GM12878 (cell line): ENCODE data around the gene DND1. TPM values are rescaled to one million over a fixed set of nuclear protein-coding genes. Genes with fewer than 3 reads are reported as not detected.

ENCODE experiments used
- ATAC-seq: fragments of 200-7000 bp; cut with Tn5 transposase; 3 replicates; pipeline ENCODE4 v1.9.1; 2020; ENCODE audit warnings: mild to moderate bottlenecking, moderate library complexity
- BruUV-seq: library from RNA; stranded (reverse); fragments of 400-500 nt; replicated peaks from 2 replicates; lab custom pipeline; 2021; lab: Mats Ljungman, UMichigan
- CTCF ChIA-PET: fragments of 300-600 bp; sonication (Branson Sonifier 250); formaldehyde crosslinking; extraction: SDS; loops from one replicate; lab custom pipeline; 2021; ENCODE audit warnings: inconsistent platforms; lab: Yijun Ruan, JAX
- POLR2A ChIA-PET: fragments of 350-600 bp; formaldehyde crosslinking; extraction: SDS; loops from one replicate; lab custom pipeline; 2021; ENCODE audit warnings: inconsistent platforms; lab: Charles Lee
- RAD21 ChIA-PET: fragments of 300-600 bp; sonication (Branson Sonifier 250); formaldehyde crosslinking; loops from one replicate; lab custom pipeline; 2023; ENCODE audit warnings: antibody characterized with exemption; ENCODE audit not compliant: unreplicated experiment; lab: Charles Lee
- SMC1A ChIA-PET: fragments of 300-600 bp; sonication (Branson Sonifier 250); formaldehyde crosslinking; loops from one replicate; lab custom pipeline; 2023; ENCODE audit not compliant: unreplicated experiment, uncharacterized antibody; lab: Charles Lee
- DNase-seq: peaks from one replicate; pipeline ENCODE4 v3.0.0-alpha.2; 2011; ENCODE audit warnings: low read depth, low spot score
- FAIRE-seq: peaks from 3 replicates; lab custom pipeline; 2011; peaks lifted over from hg19 to GRCh38; lab: Jason Lieb, UNC
- H2AFZ ChIP-seq: 2 replicates; pipeline ENCODE4 v1.6.0; 2011; ENCODE audit warnings: low read depth, low read length, control low read depth; ENCODE audit not compliant: control insufficient read depth
- H3K27ac ChIP-seq: 2 replicates; pipeline ENCODE4 v1.5.1; 2011; ENCODE audit warnings: control low read depth; ENCODE audit not compliant: control insufficient read depth, insufficient read depth
- H3K27me3 ChIP-seq, 2 experiments: replicated peaks in 1 of 2; 2 replicates each; pipeline versions ENCODE4 v1.6.0 to v1.6.1; 2011; ENCODE audit warnings: low read length in 1 of 2; ENCODE audit not compliant: control insufficient read depth in 2 of 2, insufficient read depth in 2 of 2
- H3K36me3 ChIP-seq, 2 experiments: 2 replicates each; pipeline ENCODE4 v1.5.1; 2011; ENCODE audit warnings: low read length in 1 of 2; ENCODE audit not compliant: control insufficient read depth in 2 of 2, insufficient read depth in 2 of 2
- H3K4me1 ChIP-seq: 2 replicates; pipeline ENCODE4 v1.6.1; 2011; ENCODE audit warnings: mild to moderate bottlenecking, low read length, moderate library complexity, mixed read lengths; ENCODE audit not compliant: control insufficient read depth, insufficient read depth
- H3K4me2 ChIP-seq: 2 replicates; pipeline ENCODE4 v1.6.0; 2011; ENCODE audit warnings: control low read depth; ENCODE audit not compliant: control insufficient read depth, insufficient read depth
- H3K4me3 ChIP-seq: fragments of 200-600 bp; sonication (generic); 2 replicates; pipeline ENCODE4 v1.5.1; 2016
- H3K79me2 ChIP-seq: 2 replicates; pipeline ENCODE4 v1.6.0; 2011; ENCODE audit warnings: low read length; ENCODE audit not compliant: control insufficient read depth, insufficient read depth
- H3K9ac ChIP-seq: 2 replicates; pipeline ENCODE4 v1.8.0; 2011; ENCODE audit warnings: low read length, control low read depth, mixed read lengths; ENCODE audit not compliant: control insufficient read depth, insufficient read depth
- H3K9me3 ChIP-seq: replicated peaks from 3 replicates; pipeline ENCODE4 v1.5.1; 2011; ENCODE audit warnings: mild to moderate bottlenecking, low read length; ENCODE audit not compliant: control insufficient read depth, insufficient read depth
- H4K20me1 ChIP-seq: 2 replicates; pipeline ENCODE4 v1.6.0; 2011; ENCODE audit not compliant: control insufficient read depth, insufficient read depth
- CBX5 ChIP-seq: sonication (generic); IDR thresholded peaks from 2 replicates; pipeline ENCODE4 v1.6.1; 2016; ENCODE audit warnings: low read depth, moderate library complexity, mild to moderate bottlenecking, inconsistent platforms
- CREM ChIP-seq: IDR thresholded peaks from 2 replicates; pipeline ENCODE4 v1.6.1; 2014; ENCODE audit warnings: antibody characterized with exemption, low read depth
- ELK1 ChIP-seq: IDR thresholded peaks from 2 replicates; pipeline ENCODE4 v1.6.1; 2012; ENCODE audit warnings: low read depth, low read length, improper control_type of control experiment
- NFYA ChIP-seq: IDR thresholded peaks from 2 replicates; pipeline ENCODE4 v1.6.1; 2011; ENCODE audit warnings: low read depth, mild to moderate bottlenecking, low read length, improper control_type of control experiment, borderline replicate concordance
- NR2C2 ChIP-seq: IDR thresholded peaks from 2 replicates; pipeline ENCODE4 v1.6.1; 2011; ENCODE audit warnings: borderline replicate concordance, low read depth; ENCODE audit not compliant: control insufficient read depth, insufficient read length
- PAX8 ChIP-seq: fragments of 450-650 bp; IDR thresholded peaks from 2 replicates; pipeline ENCODE4 v1.6.1; 2017; ENCODE audit warnings: mild to moderate bottlenecking, moderate library complexity
- ZBTB40 ChIP-seq: fragments of 450-650 bp; IDR thresholded peaks from 2 replicates; pipeline ENCODE4 v1.6.1; 2016; ENCODE audit warnings: mild to moderate bottlenecking, moderate library complexity, borderline replicate concordance
- ZNF207 ChIP-seq: fragments of 450-650 bp; IDR thresholded peaks from 2 replicates; pipeline ENCODE4 v1.6.1; 2014; ENCODE audit warnings: antibody characterized with exemption, mild to moderate bottlenecking, borderline replicate concordance
- ZNF687 ChIP-seq: fragments of 450-650 bp; IDR thresholded peaks from 2 replicates; pipeline ENCODE4 v1.6.1; 2017; ENCODE audit warnings: mild to moderate bottlenecking, moderate library complexity
- WGBS: methylation state at CpG from one replicate; pipeline ENCODE4 v1.1.6; 2016; ENCODE audit warnings: low lambda C conversion rate; ENCODE audit not compliant: insufficient replicate concordance, insufficient coverage; ENCODE audit errors: missing lambda C conversion rate; 5-methylcytosine and 5-hydroxymethylcytosine counted together
- in situ Hi-C: fragments of 300-500 bp; cut with MboI; formaldehyde crosslinking; loops from 9 replicates; pipeline ENCODE4 v1.14.3; 2018; ENCODE audit warnings: mixed read lengths
- intact Hi-C: fragments of 100-400 bp; cut with micrococcal nuclease; formaldehyde crosslinking; loops from one replicate; pipeline ENCODE4 v1.14.2; 2022; ENCODE audit not compliant: unreplicated experiment
- polyA plus RNA-seq, 11 experiments: library from polyadenylated mRNA; depleted of rRNA in 4 of 11; unstranded in 6 of 11; stranded (reverse) in 5 of 11; fragments of >200 nt; fragmentation: Nextera tagmentation in 4 of 11; fragmentation: Illumina TruSeq in 1 of 11; extraction: Ambion mirVana in 4 of 11; extraction: Trizol in 1 of 11; gene quantifications; 1 replicate in 1 of 11; 2 replicates in 10 of 11; pipeline versions ENCODE4 v1.2.1 to v1.2.3, GENCODE V29; 2011 to 2016; ENCODE audit warnings: inconsistent platforms in 2 of 11, missing spikeins in 2 of 11, low read depth in 1 of 11
- total RNA-seq, 4 experiments: library from RNA; depleted of rRNA in 3 of 4; stranded (reverse); fragments of >200 nt in 3 of 4; fragmentation: Illumina TruSeq in 1 of 4; extraction: Trizol in 1 of 4; gene quantifications; 2 replicates each; pipeline versions ENCODE4 v1.2.1 to v1.2.3, GENCODE V29; 2013 to 2021

Gene DND1
- total and polyA plus RNA-seq, 10 of the 15 experiments (the other 5 are each of a cell fraction or from before 2014, with no cell fraction given) = 0.15 to 2.9 (median 0.73) TPM; not detected in 2

- peak; percentile 72; the same call in 1 of the 2 replicates for TF ChIP-seq ZBTB40
- TF ChIP-seq CREM = peak; percentile 73; the same call in 1 of the 2 replicates
- no peak for TF ChIP-seq NR2C2
These were observed 27.1 kb upstream of the DND1 start, which contains the start of gene ZMAT2 (continued) for GRCh38 chr5:140700177-140701144.

- ChIA-PET RAD21 (no interaction called here), CTCF (interaction anchor here (0.7 to 1.5 kb wide), 2 partner anchors 11 to 14 kb away, joined by 3 to 4 read pairs; no protein-coding TSS in a partner anchor), POLR2A (interaction anchor here (0.7 kb wide), 1 partner anchor 132 kb away, joined by 5 read pairs; no protein-coding TSS in a partner anchor), SMC1A (interaction anchor here (0.7 to 0.8 kb wide), 2 partner anchors 9 to 867 kb away, joined by 3 read pairs; no protein-coding TSS in a partner anchor)
- H3K9ac ChIP-seq = no peak overlapping the region
- in situ Hi-C loops (no loop called here), intact Hi-C loops (no loop called here)
- H4K20me1 ChIP-seq = no peaks in the 10 kb centered on the region
- peaks cover 15 to 32% of the 10 kb centered on the region in 2 experiments for H3K36me3 ChIP-seq
- FAIRE-seq = no peak
- 86% methylated on average over 4 of the region's 4 CpGs for WGBS
- no peak for ATAC-seq
- H3K4me2 ChIP-seq = no peak overlapping the region
- no peak overlapping the region for H3K27ac ChIP-seq
- H3K27me3 ChIP-seq = no peaks in the 10 kb centered on the region
- H3K4me3 ChIP-seq = no peak overlapping the region
- H3K9me3 ChIP-seq = no peaks in the 10 kb centered on the region
- H2AFZ ChIP-seq = no peak overlapping the region
- BruUV-seq = no TSS peak
- H3K79me2 ChIP-seq = peaks cover 25% of the 10 kb centered on the region
- peaks cover 7% of the 10 kb centered on the region; the same call in 1 of the 2 replicates for H3K4me1 ChIP-seq
- no peak for DNase-seq
- TF ChIP-seq CBX5 (no peak), PAX8 (no peak), ZNF687 (no peak), ELK1 (no peak), NFYA (no peak), ZNF207 (no peak)
These were observed 23.6 kb upstream of the DND1 start for GRCh38 chr5:140696891-140697492.
